WERI-Rb-1 (cell line): ENCODE results near the gene ACAA2.

ENCODE experiments used
- DNase-seq: peaks from one replicate; pipeline ENCODE4 v3.0.0-alpha.2; 2020
- H3K27ac ChIP-seq: fragments of 250-450 bp; sonication (Bioruptor Pico); 2 replicates; pipeline ENCODE4 v1.5.1; 2020; ENCODE audit warnings: mild to moderate bottlenecking, moderate library complexity
- H3K27me3 ChIP-seq: fragments of 250-450 bp; sonication (Bioruptor Pico); 2 replicates; pipeline ENCODE4 v1.5.1; 2021; ENCODE audit warnings: mild to moderate bottlenecking, low read depth, moderate library complexity; ENCODE audit not compliant: insufficient read depth, severe bottlenecking
- H3K36me3 ChIP-seq: fragments of 250-450 bp; sonication (Bioruptor Pico); 2 replicates; pipeline ENCODE4 v1.5.1; 2020; ENCODE audit warnings: mild to moderate bottlenecking, moderate library complexity
- H3K4me3 ChIP-seq: 2 replicates; pipeline ENCODE4 v1.5.1; 2011; ENCODE audit warnings: low read depth, mild to moderate bottlenecking, control low read depth, low read length
- H3K9me3 ChIP-seq: fragments of 250-450 bp; sonication (Bioruptor Pico); 2 replicates; pipeline ENCODE4 v1.5.1; 2021; ENCODE audit warnings: mild to moderate bottlenecking, moderate library complexity; ENCODE audit not compliant: severe bottlenecking
- TF ChIP-seq, protein P1 (sequence below): IDR thresholded peaks from 2 replicates; pipeline ENCODE4 v1.5.1; 2011; ENCODE audit warnings: low read depth, mild to moderate bottlenecking, control low read depth, inconsistent platforms, low read length

The ACAA2 gene

DNA sequence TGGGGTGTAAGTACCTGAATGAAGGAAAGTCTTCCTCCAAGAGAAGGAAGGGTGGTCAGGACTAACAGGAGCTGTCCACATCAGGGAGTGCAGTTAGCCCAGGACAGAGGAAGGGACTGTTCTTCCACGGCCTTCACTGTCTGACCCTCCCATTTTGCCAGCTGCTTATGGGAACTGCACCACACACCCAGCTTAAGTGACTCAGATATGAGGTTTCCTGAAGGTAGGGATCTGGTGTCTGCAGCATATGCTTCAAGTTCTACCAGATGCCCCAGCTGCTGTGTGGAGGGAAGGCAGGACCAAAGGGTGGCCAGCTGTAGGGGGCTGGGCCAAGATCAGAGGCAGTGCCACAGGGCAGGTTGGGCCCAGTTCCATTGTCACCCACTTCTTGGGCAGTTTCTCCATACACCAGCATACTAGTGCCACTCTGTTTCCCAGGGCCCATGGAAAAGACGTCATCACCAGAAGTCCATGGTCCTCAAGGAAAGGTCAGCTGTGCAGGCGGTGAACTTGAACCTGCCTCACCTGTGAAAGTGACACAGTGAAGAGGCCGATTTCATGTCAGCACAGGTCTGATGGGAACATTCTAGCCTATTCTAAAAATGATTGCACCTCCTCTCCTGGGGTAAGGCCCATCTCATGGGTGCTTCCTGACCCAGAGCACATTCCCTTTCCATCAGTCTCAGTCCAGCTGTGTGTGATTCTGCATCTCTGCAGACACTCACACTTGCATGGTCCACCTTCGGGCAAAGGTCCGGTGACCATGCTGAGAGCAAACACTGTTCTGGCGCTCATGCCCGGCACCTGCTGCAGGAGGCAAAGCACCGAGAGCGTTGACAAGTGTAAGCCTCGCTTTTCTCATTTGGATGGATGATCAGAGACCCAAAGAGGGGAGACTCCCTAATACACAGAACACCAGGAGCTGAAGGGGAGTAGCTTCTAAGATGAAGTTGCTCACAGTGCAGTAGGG, 68.0 kb downstream of the ACAA2 start:
- H3K36me3 ChIP-seq = no peaks in the 10 kb centered on the region
- no peaks in the 10 kb centered on the region for H3K27me3 ChIP-seq
- DNase-seq = no peak
- H3K27ac ChIP-seq = no peak overlapping the region
- H3K9me3 ChIP-seq = no peaks in the 10 kb centered on the region
- TF ChIP-seq, protein P1, sequence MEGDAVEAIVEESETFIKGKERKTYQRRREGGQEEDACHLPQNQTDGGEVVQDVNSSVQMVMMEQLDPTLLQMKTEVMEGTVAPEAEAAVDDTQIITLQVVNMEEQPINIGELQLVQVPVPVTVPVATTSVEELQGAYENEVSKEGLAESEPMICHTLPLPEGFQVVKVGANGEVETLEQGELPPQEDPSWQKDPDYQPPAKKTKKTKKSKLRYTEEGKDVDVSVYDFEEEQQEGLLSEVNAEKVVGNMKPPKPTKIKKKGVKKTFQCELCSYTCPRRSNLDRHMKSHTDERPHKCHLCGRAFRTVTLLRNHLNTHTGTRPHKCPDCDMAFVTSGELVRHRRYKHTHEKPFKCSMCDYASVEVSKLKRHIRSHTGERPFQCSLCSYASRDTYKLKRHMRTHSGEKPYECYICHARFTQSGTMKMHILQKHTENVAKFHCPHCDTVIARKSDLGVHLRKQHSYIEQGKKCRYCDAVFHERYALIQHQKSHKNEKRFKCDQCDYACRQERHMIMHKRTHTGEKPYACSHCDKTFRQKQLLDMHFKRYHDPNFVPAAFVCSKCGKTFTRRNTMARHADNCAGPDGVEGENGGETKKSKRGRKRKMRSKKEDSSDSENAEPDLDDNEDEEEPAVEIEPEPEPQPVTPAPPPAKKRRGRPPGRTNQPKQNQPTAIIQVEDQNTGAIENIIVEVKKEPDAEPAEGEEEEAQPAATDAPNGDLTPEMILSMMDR = no peak
- H3K4me3 ChIP-seq = no peak overlapping the region

DNA sequence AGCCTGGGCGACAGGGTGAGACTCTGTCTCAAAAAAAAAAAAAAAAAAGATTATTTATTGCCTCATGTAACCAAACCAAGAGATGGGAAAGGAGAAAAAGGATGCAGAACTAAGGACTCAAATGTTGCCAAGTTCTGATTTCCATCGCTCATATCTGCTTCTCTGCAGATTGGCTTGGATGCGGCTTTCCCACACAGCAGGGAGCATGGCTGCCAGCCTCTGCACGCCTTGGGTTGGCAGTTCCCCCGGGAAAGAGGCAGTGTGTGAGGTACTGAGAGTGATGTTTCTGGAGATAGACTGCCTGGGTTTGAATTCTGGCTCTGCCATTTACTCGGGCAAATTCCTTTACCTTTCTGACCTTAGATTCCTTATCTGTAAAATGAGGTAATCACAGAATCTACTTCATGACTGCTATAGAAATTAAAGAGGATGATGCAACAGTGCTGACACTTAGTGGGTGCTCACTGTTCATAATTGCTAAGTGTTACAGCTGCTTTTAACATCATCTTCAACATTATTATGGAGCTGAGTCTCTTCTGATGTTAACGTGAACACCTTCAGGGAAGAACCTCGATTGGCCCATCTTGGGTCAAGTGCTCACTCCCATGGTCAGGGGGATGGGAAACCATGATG, 68.8 kb downstream of the ACAA2 start:
- Histone ChIP-seq H3K4me3 (no peak overlapping the region), H3K27me3 (no peaks in the 10 kb centered on the region), H3K9me3 (no peaks in the 10 kb centered on the region), H3K36me3 (no peaks in the 10 kb centered on the region), H3K27ac (no peak overlapping the region)
- DNase-seq = no peak
- TF ChIP-seq, protein P1 = no peak

DNA sequence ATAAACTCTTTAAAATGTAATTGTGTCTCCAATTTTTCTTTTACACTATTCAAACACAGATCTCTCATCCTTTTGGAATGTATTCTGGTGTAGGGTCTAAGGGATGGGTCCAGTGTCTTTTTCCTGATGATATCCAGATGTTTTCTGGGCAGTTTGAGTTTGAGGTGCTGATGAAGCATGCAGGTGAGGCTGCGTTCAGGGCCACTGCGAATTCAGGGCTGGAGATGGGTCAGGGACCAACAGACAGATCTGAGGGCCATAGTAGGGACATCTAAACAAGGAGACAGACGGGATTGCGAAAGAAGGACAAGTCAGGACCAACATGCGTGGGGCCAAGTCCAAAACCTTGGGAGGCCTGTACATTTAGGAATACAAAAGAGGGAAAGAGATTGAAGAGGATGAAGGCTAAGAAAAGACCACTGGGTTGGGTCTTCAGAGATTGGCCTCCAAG, 70.2 kb downstream of the ACAA2 start:
- no peak for DNase-seq
- Histone ChIP-seq H3K9me3 (no peaks in the 10 kb centered on the region), H3K27ac (no peak overlapping the region), H3K27me3 (no peaks in the 10 kb centered on the region), H3K4me3 (no peak overlapping the region), H3K36me3 (no peaks in the 10 kb centered on the region)
- TF ChIP-seq, protein P1 = no peak

DNA sequence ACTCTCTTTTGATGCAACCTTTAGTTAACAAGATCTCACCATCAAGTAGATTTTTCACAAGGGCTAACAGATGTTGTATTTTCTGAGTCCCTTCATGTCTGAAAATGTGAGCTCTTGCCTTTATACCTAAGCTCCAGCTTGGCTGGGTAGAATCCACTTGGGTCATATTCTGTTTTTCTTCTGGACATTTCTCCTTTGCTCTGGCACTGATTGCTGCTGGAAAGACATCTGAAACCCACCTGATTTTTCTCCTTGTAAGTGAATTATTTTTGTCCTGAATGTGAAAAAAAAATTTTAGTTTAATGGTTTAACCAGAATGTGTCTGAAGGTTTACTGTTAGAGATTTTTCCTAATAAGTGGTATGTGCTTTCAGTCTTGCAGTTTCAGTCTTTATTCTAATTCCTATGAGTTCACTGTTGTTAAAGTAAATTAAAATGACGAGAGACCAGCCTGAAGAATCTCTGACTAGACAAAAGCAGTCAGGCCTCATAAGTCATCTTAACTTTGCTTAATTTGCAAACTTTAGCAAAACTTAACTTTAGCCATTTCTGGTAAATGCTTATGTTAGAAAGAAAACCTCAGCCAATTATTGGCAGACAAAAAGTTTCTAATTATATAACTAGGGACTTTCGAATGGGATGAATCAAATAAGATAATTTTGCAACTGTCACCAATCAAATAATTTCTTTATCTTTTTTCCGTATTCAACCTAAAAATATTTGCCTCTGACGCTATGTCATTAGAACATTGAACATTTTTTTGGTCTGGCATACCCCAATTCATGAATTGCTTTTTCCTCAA, 70.8 kb downstream of the ACAA2 start:
- H3K36me3 ChIP-seq = no peaks in the 10 kb centered on the region
- H3K27me3 ChIP-seq = no peaks in the 10 kb centered on the region
- no peak overlapping the region for H3K27ac ChIP-seq
- TF ChIP-seq, protein P1 = no peak
- no peaks in the 10 kb centered on the region for H3K9me3 ChIP-seq
- no peak overlapping the region for H3K4me3 ChIP-seq
- no peak for DNase-seq

DNA sequence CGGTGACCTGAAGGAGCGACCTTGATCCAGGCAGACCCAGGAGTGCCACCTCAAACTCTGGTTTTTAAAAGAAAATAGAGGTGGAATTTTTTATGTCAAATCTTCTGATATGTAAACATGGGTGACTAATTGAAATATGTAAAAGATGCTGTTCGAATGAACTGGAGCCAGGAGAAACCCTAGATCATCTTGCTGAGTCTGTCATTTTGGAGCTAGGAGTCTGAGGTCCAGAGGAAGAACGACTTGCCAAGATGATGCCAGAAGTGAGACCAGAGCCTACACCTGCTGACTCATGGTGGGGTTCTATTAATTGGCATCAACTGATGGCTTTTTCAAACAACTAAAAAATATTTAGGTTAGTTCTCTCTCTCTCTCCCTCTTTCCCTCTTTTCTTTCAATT, 74.1 kb downstream of the ACAA2 start:
- no peaks in the 10 kb centered on the region for H3K36me3 ChIP-seq
- TF ChIP-seq, protein P1 = no peak
- H3K9me3 ChIP-seq = no peaks in the 10 kb centered on the region
- no peaks in the 10 kb centered on the region for H3K27me3 ChIP-seq
- H3K27ac ChIP-seq = no peak overlapping the region
- no peak overlapping the region for H3K4me3 ChIP-seq
- no peak for DNase-seq
